K562 (cell line): ENCODE measurements around the gene TBX1. TPM values are rescaled to one million over a fixed set of nuclear protein-coding genes. Genes with fewer than 3 reads are reported as not detected.

Experiments
- ATAC-seq: fragments of 200-7000 bp; cut with Tn5 transposase; 3 replicates; pipeline ENCODE4 v1.9.1; 2020; ENCODE audit warnings: moderate library complexity
- BruUV-seq: library from RNA; stranded (reverse); fragments of 400-500 nt; replicated peaks from 2 replicates; lab custom pipeline; 2021; lab: Mats Ljungman, UMichigan
- CTCF ChIA-PET: fragments of 300-600 bp; formaldehyde crosslinking; extraction: SDS; loops from one replicate; lab custom pipeline; 2021; ENCODE audit warnings: low intra/inter-chr PET ratio; lab: Yijun Ruan, JAX
- POLR2A ChIA-PET: fragments of 300-600, 350-650 bp; sonication (Branson Sonifier 250); formaldehyde crosslinking; extraction: SDS; loops from one replicate; lab custom pipeline; 2021; ENCODE audit warnings: antibody characterized with exemption, inconsistent platforms; lab: Yijun Ruan, JAX
- DNase-seq, 4 experiments: peaks; one replicate each; pipeline versions ENCODE4 v3.0.0 to v3.0.0-alpha.2; 2011 to 2018; ENCODE audit warnings: low spot score in 3 of 4, mixed read lengths in 3 of 4; ENCODE audit errors: extremely low read depth in 1 of 4
- FAIRE-seq: peaks from 2 replicates; lab custom pipeline; 2011; peaks lifted over from hg19 to GRCh38; lab: Jason Lieb, UNC
- H2AFZ ChIP-seq: 2 replicates; pipeline ENCODE4 v1.6.0; 2011; ENCODE audit warnings: low read depth, low read length, control low read depth, inconsistent platforms
- H3K27ac ChIP-seq: fragments of 200-600 bp; 3 replicates; pipeline ENCODE4 v1.8.0; 2011; ENCODE audit warnings: low read depth, mild to moderate bottlenecking, control low read depth, inconsistent platforms, low read length, moderate library complexity, mixed read lengths; ENCODE audit errors: extremely low read depth
- H3K27me3 ChIP-seq, 2 experiments: fragments of 300-600 bp in 1 of 2; 2 replicates in 1 of 2; 3 replicates in 1 of 2; pipeline versions ENCODE4 v1.6.0 to v1.8.0; 2011; ENCODE audit warnings: inconsistent platforms in 2 of 2, low read length in 2 of 2, mild to moderate bottlenecking in 1 of 2, mixed read lengths in 1 of 2, moderate library complexity in 1 of 2; ENCODE audit not compliant: control insufficient read depth in 2 of 2, insufficient read depth in 2 of 2
- H3K36me3 ChIP-seq: fragments of 300-600 bp; 3 replicates; pipeline ENCODE4 v1.8.0; 2011; ENCODE audit warnings: mild to moderate bottlenecking, low read length, inconsistent platforms; ENCODE audit not compliant: control insufficient read depth, insufficient read depth
- H3K4me1 ChIP-seq, 2 experiments: fragments of 200-600 bp in 1 of 2; replicated peaks in 1 of 2; 2 replicates in 1 of 2; 3 replicates in 1 of 2; pipeline versions ENCODE4 v1.5.1 to v1.8.0; 2011; ENCODE audit warnings: inconsistent platforms in 2 of 2, low read length in 2 of 2, mild to moderate bottlenecking in 1 of 2, mixed read lengths in 1 of 2, moderate library complexity in 1 of 2; ENCODE audit not compliant: control insufficient read depth in 2 of 2, insufficient read depth in 2 of 2
- H3K4me2 ChIP-seq: 2 replicates; pipeline ENCODE4 v1.6.1; 2011; ENCODE audit warnings: low read length, control low read depth, inconsistent platforms, mixed read lengths; ENCODE audit not compliant: insufficient read depth
- H3K4me3 ChIP-seq: fragments of 200-600 bp; sonication (generic), shearing (Covaris generic); 2 replicates; pipeline ENCODE4 v1.5.1; 2016; ENCODE audit warnings: control low read depth, inconsistent platforms
- H3K79me2 ChIP-seq: fragments of 200-600 bp; 3 replicates; pipeline ENCODE4 v1.8.0; 2011; ENCODE audit warnings: low read length, inconsistent platforms; ENCODE audit not compliant: control insufficient read depth, insufficient read depth
- H3K9ac ChIP-seq, 2 experiments: 2 replicates each; pipeline versions ENCODE4 v1.6.0 to v1.6.1; 2011; ENCODE audit warnings: low read depth in 2 of 2, low read length in 2 of 2, control low read depth in 1 of 2, inconsistent platforms in 1 of 2, mild to moderate bottlenecking in 1 of 2, mixed read lengths in 1 of 2; ENCODE audit not compliant: insufficient read depth in 1 of 2
- H3K9me1 ChIP-seq: one replicate; pipeline ENCODE4 v1.6.0; 2011; ENCODE audit warnings: inconsistent platforms, mild to moderate bottlenecking, low read length, moderate library complexity; ENCODE audit not compliant: control insufficient read depth, insufficient read depth
- H3K9me3 ChIP-seq: replicated peaks from 2 replicates; pipeline ENCODE4 v1.5.1; 2011; ENCODE audit warnings: low read depth, low read length, inconsistent platforms; ENCODE audit not compliant: control insufficient read depth, insufficient read depth
- H4K20me1 ChIP-seq: replicated peaks from 2 replicates; pipeline ENCODE4 v1.6.1; 2011; ENCODE audit warnings: low read length, inconsistent platforms, mixed read lengths; ENCODE audit not compliant: control insufficient read depth, insufficient read depth
- CBFA2T3 ChIP-seq: fragments of 450-650 bp; IDR thresholded peaks from 2 replicates; pipeline ENCODE4 v1.6.1; 2017
- GTF2F1 ChIP-seq: IDR thresholded peaks from 2 replicates; pipeline ENCODE4 v1.6.1; 2011; ENCODE audit warnings: low read depth, low read length, improper control_type of control experiment
- HLTF ChIP-seq: fragments of 450-650 bp; IDR thresholded peaks from 2 replicates; pipeline ENCODE4 v1.6.1; 2016
- KAT8 ChIP-seq: fragments of 450-650 bp; IDR thresholded peaks from 2 replicates; pipeline ENCODE4 v1.6.1; 2016; ENCODE audit warnings: low read depth, mild to moderate bottlenecking
- MCM2 ChIP-seq: fragments of 450-650 bp; IDR thresholded peaks from 2 replicates; pipeline ENCODE4 v1.6.1; 2017; ENCODE audit warnings: low read depth, mild to moderate bottlenecking
- PHB ChIP-seq: fragments of 250-450 bp; sonication (Bioruptor Pico); IDR thresholded peaks from 2 replicates; pipeline ENCODE4 v1.5.0; 2021
- PHTF2 ChIP-seq: fragments of 250-450 bp; sonication (Bioruptor Pico); IDR thresholded peaks from 2 replicates; pipeline ENCODE4 v1.5.0; 2021; ENCODE audit warnings: mild to moderate bottlenecking
- RUNX1 ChIP-seq: sonication (generic); IDR thresholded peaks from 2 replicates; pipeline ENCODE4 v1.6.1; 2016; ENCODE audit warnings: antibody characterized with exemption, low read depth
- SETDB1 ChIP-seq: IDR thresholded peaks from one replicate; pipeline ENCODE4 v1.6.1; 2012; ENCODE audit warnings: low read length, control low read depth, inconsistent platforms
- ZC3H11A ChIP-seq: IDR thresholded peaks from 2 replicates; pipeline ENCODE4 v1.6.1; 2012; ENCODE audit warnings: low read depth, low read length, improper control_type of control experiment
- ZNF184 ChIP-seq: sonication (generic); formaldehyde crosslinking; IDR thresholded peaks from 2 replicates; pipeline ENCODE4 v1.5.0; 2020; ENCODE audit warnings: missing genetic modification reagents
- ZNF445 ChIP-seq: fragments of 250-450 bp; sonication (Bioruptor Pico); IDR thresholded peaks from 2 replicates; pipeline ENCODE4 v1.4.0; 2020; ENCODE audit warnings: low read depth, mild to moderate bottlenecking, moderate library complexity
- ZNF75A ChIP-seq: fragments of 450-650 bp; formaldehyde crosslinking; IDR thresholded peaks from 2 replicates; pipeline ENCODE4 v1.4.0; 2020; ENCODE audit warnings: mild to moderate bottlenecking
- ZNF76 ChIP-seq: fragments of 250-450 bp; sonication (Bioruptor Pico); IDR thresholded peaks from 2 replicates; pipeline ENCODE4 v1.4.0; 2020; ENCODE audit warnings: mild to moderate bottlenecking, moderate library complexity, borderline replicate concordance
- WGBS: fragments of 100-300 bp; shearing (Covaris generic); methylation state at CpG from one replicate; pipeline ENCODE4 v1.1.6; 2016; ENCODE audit warnings: low coverage, mixed read lengths; ENCODE audit not compliant: insufficient coverage; ENCODE audit errors: missing lambda C conversion rate; 5-methylcytosine and 5-hydroxymethylcytosine counted together
- in situ Hi-C: fragments of 300-500 bp; cut with MboI; formaldehyde crosslinking; loops from 4 replicates; pipeline ENCODE4 v1.15.0; 2018; ENCODE audit warnings: inconsistent platforms, mixed read lengths
- intact Hi-C: fragments of 100-400 bp; cut with micrococcal nuclease; formaldehyde crosslinking; loops from 2 replicates; pipeline ENCODE4 v1.14.2; 2022
- polyA plus RNA-seq, 8 experiments: library from polyadenylated mRNA; depleted of rRNA in 4 of 8; stranded (reverse) in 5 of 8; unstranded in 3 of 8; fragments of >200 nt; fragmentation: Nextera tagmentation in 2 of 8; fragmentation: Illumina TruSeq in 1 of 8; extraction: Ambion mirVana in 2 of 8; extraction: Trizol in 1 of 8; gene quantifications; 2 replicates each; pipeline versions ENCODE4 v1.2.1 to v1.2.3, GENCODE V29; 2011 to 2014; ENCODE audit warnings: inconsistent platforms in 1 of 8, missing spikeins in 1 of 8
- total RNA-seq, 7 experiments: library from RNA; depleted of rRNA in 6 of 7; stranded (reverse); fragments of >200 nt in 6 of 7; fragmentation: Illumina TruSeq in 2 of 7; extraction: Trizol in 2 of 7; gene quantifications; 2 replicates each; pipeline versions ENCODE4 v1.2.1 to v1.2.3, GENCODE V29; 2011 to 2021; ENCODE audit warnings: low replicate concordance in 1 of 7
- TF ChIP-seq, protein P1 (sequence below): fragments of 250-450 bp; sonication (Bioruptor Pico); IDR thresholded peaks from 2 replicates; pipeline ENCODE4 v1.4.0; 2020; ENCODE audit warnings: borderline replicate concordance
- TF ChIP-seq, protein P2 (sequence below), 2 experiments: fragments of 450-650 bp in 1 of 2; sonication (generic) in 1 of 2; formaldehyde crosslinking in 1 of 2; IDR thresholded peaks in 1 of 2; conservative IDR thresholded peaks in 1 of 2; 2 replicates each; pipeline versions ENCODE4 v1.6.1 to v1.8.1; 2016 to 2023; ENCODE audit warnings: mild to moderate bottlenecking in 2 of 2, moderate library complexity in 2 of 2, inconsistent platforms in 1 of 2, missing genetic modification reagents in 1 of 2
- TF ChIP-seq, protein P3 (sequence below): fragments of 450-650 bp; IDR thresholded peaks from 2 replicates; pipeline ENCODE4 v1.6.1; 2016
- TF ChIP-seq, protein P4 (sequence below): fragments of 250-450 bp; sonication (Bioruptor Pico); IDR thresholded peaks from 2 replicates; pipeline ENCODE4 v1.5.0; 2021

The TBX1 gene
- total and polyA plus RNA-seq, 9 of the 15 experiments (the other 6 are each of a cell fraction or from before 2014, with no cell fraction given), result 0.07 to 35.0 (median 3.9) TPM

DNA sequence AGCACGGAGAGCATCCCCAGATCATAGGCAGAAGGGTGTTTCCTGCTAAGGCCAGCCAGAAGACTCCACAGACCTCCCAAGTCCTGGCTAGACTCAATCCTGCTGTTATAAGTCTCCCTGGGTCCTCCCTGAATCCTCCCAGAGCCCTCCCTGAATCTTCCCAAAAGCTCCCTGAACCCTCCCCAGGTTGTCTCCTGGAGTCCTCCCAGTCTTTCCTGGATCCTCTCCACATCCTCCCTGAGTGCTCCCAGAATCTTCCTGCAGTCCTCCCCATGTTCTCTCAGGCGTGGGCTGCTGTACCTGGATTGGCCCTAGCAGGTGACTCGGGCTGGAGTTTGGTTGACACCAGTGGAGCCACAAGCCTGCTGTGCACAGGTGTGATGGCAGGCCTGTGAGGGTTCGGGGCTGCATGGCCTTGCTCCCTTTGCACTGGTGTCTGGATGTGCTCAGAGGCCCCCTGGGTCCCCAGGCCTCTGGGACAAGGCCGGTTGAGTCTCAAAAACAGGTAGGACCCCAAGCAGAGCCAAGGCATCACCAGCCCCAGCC, 25.7 kb upstream of the TBX1 start:
- no peaks in the 10 kb centered on the region for H3K36me3 ChIP-seq
- H3K9me3 ChIP-seq, result no peaks in the 10 kb centered on the region
- H3K9ac ChIP-seq, result peak overlapping the region in 1 of 2 experiments; percentile 59; a peak in 2 of 4 replicates
- in situ Hi-C loops, result loop anchor here (5.0 kb wide), 1 partner anchor 177 kb away; no protein-coding TSS in a partner anchor
- ChIA-PET CTCF (no interaction called here), POLR2A (interaction anchor here (0.8 to 1.2 kb wide), 4 partner anchors 11 to 176 kb away, joined by 3 to 4 read pairs (median 4); no protein-coding TSS in a partner anchor)
- intact Hi-C loops, result loop anchor here (5.0 kb wide), 2 partner anchors 157 to 382 kb away; partner anchors contain the start of genes RANBP1 and TRMT2A
- H3K9me1 ChIP-seq, result no peaks in the 10 kb centered on the region
- BruUV-seq, result no TSS peak
- no peak for DNase-seq
- H3K4me1 ChIP-seq, result peaks cover 11 to 72% of the 10 kb centered on the region in 2 experiments
- peaks cover 16% of the 10 kb centered on the region for H4K20me1 ChIP-seq
- H3K4me3 ChIP-seq, result no peak overlapping the region
- no peak for ATAC-seq
- no peaks in the 10 kb centered on the region for H3K79me2 ChIP-seq
- no peak overlapping the region for H3K27ac ChIP-seq
- FAIRE-seq, result no peak
- peaks cover 0 to 48% of the 10 kb centered on the region in 2 experiments; a peak in 3 of 5 replicates for H3K27me3 ChIP-seq
- H3K4me2 ChIP-seq, result no peak overlapping the region
- no peak overlapping the region for H2AFZ ChIP-seq
- whole genome bisulfite sequencing, result 9% methylated on average over 5 of the region's 5 CpGs
- TF ChIP-seq, protein P1, sequence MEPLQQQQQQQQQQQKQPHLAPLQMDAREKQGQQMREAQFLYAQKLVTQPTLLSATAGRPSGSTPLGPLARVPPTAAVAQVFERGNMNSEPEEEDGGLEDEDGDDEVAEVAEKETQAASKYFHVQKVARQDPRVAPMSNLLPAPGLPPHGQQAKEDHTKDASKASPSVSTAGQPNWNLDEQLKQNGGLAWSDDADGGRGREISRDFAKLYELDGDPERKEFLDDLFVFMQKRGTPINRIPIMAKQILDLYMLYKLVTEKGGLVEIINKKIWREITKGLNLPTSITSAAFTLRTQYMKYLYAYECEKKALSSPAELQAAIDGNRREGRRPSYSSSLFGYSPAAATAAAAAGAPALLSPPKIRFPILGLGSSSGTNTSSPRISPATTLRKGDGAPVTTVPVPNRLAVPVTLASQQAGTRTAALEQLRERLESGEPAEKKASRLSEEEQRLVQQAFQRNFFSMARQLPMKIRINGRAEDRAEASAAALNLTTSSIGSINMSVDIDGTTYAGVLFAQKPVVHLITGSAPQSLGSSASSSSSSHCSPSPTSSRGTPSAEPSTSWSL (CRISPR knock-in tag), result 0 out of 2 replicates have a peak, but pooled peaks have one; percentile 10
- TF ChIP-seq PHB (CRISPR knock-in tag), result 0 out of 2 replicates have a peak, but pooled peaks have one; percentile 11
- TF ChIP-seq ZNF445, result no peak
- TF ChIP-seq ZNF76 (CRISPR knock-in tag), result no peak
- TF ChIP-seq CBFA2T3, result no peak
- 0 out of 2 replicates have a peak, but pooled peaks have one; percentile 24 for TF ChIP-seq RUNX1
- TF ChIP-seq, protein P2, sequence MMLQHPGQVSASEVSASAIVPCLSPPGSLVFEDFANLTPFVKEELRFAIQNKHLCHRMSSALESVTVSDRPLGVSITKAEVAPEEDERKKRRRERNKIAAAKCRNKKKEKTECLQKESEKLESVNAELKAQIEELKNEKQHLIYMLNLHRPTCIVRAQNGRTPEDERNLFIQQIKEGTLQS (IDR thresholded peaks at IDR 0.05), result no peak
- TF ChIP-seq, protein P2 (CRISPR knock-in tag; conservative IDR thresholded peaks at IDR 0.05), result peak; percentile 51; the same call in 1 of the 2 replicates
- peak; percentile 94 for TF ChIP-seq MCM2
- TF ChIP-seq HLTF, result no peak
- no peak for TF ChIP-seq ZNF75A (CRISPR knock-in tag)
- TF ChIP-seq, protein P3, sequence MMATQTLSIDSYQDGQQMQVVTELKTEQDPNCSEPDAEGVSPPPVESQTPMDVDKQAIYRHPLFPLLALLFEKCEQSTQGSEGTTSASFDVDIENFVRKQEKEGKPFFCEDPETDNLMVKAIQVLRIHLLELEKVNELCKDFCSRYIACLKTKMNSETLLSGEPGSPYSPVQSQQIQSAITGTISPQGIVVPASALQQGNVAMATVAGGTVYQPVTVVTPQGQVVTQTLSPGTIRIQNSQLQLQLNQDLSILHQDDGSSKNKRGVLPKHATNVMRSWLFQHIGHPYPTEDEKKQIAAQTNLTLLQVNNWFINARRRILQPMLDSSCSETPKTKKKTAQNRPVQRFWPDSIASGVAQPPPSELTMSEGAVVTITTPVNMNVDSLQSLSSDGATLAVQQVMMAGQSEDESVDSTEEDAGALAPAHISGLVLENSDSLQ, result peak; percentile 42; the same call in 1 of the 2 replicates
- TF ChIP-seq KAT8, result no peak
- TF ChIP-seq SETDB1, result no peak
- no peak for TF ChIP-seq ZC3H11A
- TF ChIP-seq, protein P4, sequence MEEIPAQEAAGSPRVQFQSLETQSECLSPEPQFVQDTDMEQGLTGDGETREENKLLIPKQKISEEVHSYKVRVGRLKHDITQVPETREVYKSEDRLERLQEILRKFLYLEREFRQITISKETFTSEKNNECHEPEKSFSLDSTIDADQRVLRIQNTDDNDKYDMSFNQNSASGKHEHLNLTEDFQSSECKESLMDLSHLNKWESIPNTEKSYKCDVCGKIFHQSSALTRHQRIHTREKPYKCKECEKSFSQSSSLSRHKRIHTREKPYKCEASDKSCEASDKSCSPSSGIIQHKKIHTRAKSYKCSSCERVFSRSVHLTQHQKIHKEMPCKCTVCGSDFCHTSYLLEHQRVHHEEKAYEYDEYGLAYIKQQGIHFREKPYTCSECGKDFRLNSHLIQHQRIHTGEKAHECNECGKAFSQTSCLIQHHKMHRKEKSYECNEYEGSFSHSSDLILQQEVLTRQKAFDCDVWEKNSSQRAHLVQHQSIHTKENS (CRISPR knock-in tag), result no peak
- TF ChIP-seq PHTF2 (CRISPR knock-in tag), result no peak
- TF ChIP-seq GTF2F1, result 0 out of 2 replicates have a peak, but pooled peaks have one; percentile 44
- TF ChIP-seq ZNF184, result 0 out of 2 replicates have a peak, but pooled peaks have one; percentile 37
